ENCODE data around the gene NXPH4. TPM values are rescaled to one million over a fixed set of nuclear protein-coding genes. Genes with fewer than 3 reads are reported as not detected.

Gene NXPH4
- total RNA-seq, 4 donors from 2014 or later: 0.56 to 2.4 (median 1.4) TPM; not detected in 1

DNA sequence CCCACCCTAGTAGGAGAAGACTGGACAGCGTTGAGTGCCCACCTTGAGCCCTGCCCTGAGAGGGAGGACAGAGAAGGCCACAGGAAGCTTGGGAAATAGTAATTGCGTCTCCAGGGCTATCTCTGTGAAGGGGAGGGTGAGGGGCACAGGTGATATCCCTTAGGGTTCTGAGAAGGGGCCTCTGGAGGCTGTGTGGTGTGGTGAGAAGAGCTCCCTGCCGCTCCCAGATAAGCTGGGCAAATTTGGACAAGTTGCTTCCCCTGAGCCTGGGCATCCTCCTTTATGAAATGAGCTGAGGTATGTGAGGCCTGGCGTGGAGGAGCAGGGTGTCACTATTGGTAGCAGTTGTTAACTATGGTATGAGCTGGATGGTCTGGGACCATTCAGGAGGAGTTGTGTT lies 45.7 kb upstream of the NXPH4 start:
- TF ChIP-seq, protein P1, sequence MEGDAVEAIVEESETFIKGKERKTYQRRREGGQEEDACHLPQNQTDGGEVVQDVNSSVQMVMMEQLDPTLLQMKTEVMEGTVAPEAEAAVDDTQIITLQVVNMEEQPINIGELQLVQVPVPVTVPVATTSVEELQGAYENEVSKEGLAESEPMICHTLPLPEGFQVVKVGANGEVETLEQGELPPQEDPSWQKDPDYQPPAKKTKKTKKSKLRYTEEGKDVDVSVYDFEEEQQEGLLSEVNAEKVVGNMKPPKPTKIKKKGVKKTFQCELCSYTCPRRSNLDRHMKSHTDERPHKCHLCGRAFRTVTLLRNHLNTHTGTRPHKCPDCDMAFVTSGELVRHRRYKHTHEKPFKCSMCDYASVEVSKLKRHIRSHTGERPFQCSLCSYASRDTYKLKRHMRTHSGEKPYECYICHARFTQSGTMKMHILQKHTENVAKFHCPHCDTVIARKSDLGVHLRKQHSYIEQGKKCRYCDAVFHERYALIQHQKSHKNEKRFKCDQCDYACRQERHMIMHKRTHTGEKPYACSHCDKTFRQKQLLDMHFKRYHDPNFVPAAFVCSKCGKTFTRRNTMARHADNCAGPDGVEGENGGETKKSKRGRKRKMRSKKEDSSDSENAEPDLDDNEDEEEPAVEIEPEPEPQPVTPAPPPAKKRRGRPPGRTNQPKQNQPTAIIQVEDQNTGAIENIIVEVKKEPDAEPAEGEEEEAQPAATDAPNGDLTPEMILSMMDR (IDR thresholded peaks at IDR 0.05): no peak
- DNase-seq (ENCODE audit: low spot score) (no peak), ATAC-seq (ENCODE audit: low FRiP score) (no peak)

DNA sequence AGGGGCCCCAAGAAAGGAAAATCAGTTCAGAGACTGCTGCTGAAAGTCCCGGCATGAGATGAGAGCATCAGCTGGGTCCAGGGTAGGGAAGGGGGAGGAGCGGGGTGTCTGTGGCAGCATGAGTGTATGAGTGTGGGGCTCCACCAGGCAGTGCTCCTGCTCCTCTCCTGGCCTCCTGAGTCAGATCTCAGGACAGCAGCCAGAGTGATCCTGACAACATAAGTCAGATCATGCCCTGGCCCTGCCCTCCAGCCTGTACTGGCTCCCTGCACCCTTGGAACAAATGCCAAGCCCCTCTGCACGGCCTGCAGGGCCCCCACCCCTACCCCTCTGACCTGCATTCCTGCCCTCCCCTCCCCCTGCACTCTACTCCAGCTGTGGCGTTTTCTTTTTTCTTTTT lies 44.9 kb upstream of the NXPH4 start:
- DNase-seq (ENCODE audit: low spot score) (no peak), ATAC-seq (ENCODE audit: low FRiP score) (peak; percentile 11)
- TF ChIP-seq, protein P1 (IDR thresholded peaks at IDR 0.05): no peak

- DNase-seq (ENCODE audit: low spot score) (no peak), ATAC-seq (ENCODE audit: low FRiP score) (no peak)
- TF ChIP-seq, protein P1 (IDR thresholded peaks at IDR 0.05): no peak
Observed at GRCh38 chr12:57173089-57173488, 43.5 kb upstream of the NXPH4 start.

DNA sequence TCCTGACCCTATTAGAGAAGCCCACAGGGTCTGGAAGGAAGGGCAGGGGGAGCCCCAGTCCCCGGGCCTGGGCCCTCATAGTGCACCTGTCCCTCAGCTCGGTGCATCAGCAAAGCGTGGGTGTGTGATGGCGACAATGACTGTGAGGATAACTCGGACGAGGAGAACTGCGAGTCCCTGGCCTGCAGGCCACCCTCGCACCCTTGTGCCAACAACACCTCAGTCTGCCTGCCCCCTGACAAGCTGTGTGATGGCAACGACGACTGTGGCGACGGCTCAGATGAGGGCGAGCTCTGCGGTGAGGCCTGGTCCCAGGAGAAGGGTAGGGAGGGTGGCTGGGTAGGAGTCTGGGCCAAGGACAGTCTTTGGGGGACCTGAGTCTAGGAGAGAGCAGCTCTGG lies 42.9 kb upstream of the NXPH4 start:
- DNase-seq (ENCODE audit: low spot score): no peak
- no peak for ATAC-seq (ENCODE audit: low FRiP score)
- TF ChIP-seq, protein P1 (IDR thresholded peaks at IDR 0.05): no peak

- TF ChIP-seq, protein P1 (IDR thresholded peaks at IDR 0.05): peak in 1 of 3 donors; percentile 48
- peak; percentile 94 for DNase-seq (ENCODE audit: low spot score)
- ATAC-seq (ENCODE audit: low FRiP score): peak; percentile 49
Observed at GRCh38 chr12:57175428-57176138, 41.0 kb upstream of the NXPH4 start.

DNA sequence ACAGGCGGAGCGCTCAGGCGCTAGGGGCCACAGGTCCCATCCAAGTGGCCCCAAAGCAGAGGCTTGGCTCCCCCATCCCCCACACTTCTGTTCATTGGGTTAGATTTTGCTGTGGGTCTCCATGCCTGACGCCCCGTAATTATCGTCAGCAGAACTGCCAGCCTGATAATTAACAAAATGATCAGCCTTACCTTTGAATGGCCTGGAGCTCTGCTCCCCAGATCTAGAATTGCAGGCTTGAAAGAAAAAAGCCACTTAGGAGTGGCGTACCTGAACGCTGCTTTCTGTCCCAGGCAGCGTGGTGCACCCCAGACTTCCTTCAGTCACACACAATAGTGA lies 40.5 kb upstream of the NXPH4 start:
- TF ChIP-seq, protein P1 (IDR thresholded peaks at IDR 0.05): no peak
- no peak for DNase-seq (ENCODE audit: low spot score)

GRCh38 chr12:57176846-57177245 lies 39.7 kb upstream of the NXPH4 start:
- no peak for ATAC-seq (ENCODE audit: low FRiP score)
- DNase-seq (ENCODE audit: low spot score): no peak
- TF ChIP-seq, protein P1 (IDR thresholded peaks at IDR 0.05): no peak

More for the DNA sequence above, 40.5 kb upstream of the NXPH4 start:
- ATAC-seq (ENCODE audit: low FRiP score): no peak

Data from omental fat pad (tissue), 4 donors.